Ishikawa (cell line): ENCODE data around the gene VWF.

Source experiments
- EP300 ChIP-seq: IDR thresholded peaks from 2 replicates; pipeline ENCODE4 v1.6.1; 2012; ENCODE audit warnings: borderline replicate concordance
- FOXM1 ChIP-seq: IDR thresholded peaks from 2 replicates; pipeline ENCODE4 v1.6.1; 2012; ENCODE audit warnings: low read depth, borderline replicate concordance
- REST ChIP-seq: IDR thresholded peaks from 2 replicates; pipeline ENCODE4 v1.6.1; 2012; ENCODE audit warnings: low read depth, mild to moderate bottlenecking
- ZBTB7A ChIP-seq: IDR thresholded peaks from 2 replicates; pipeline ENCODE4 v1.6.1; 2012; ENCODE audit warnings: low read depth

- TF ChIP-seq FOXM1 (no peak), REST (no peak), EP300 (no peak), ZBTB7A (no peak)
Observed at GRCh38 chr12:6072302-6072752, 52.1 kb downstream of the VWF start.
